Right atrium auricular region (tissue), 2 donors: ENCODE data around the gene CAPZB. TPM values are rescaled to one million over a fixed set of nuclear protein-coding genes. Genes with fewer than 3 reads are reported as not detected.

ENCODE experiments used
- DNase-seq: peaks from one replicate; pipeline ENCODE4 v3.0.0-alpha.2; 2019; ENCODE audit warnings: low spot score
- H3K27ac ChIP-seq, 2 donors: fragments of 200-600 bp; sonication (generic); 1 replicate in 1 of 2; 2 replicates in 1 of 2; pipeline ENCODE4 v1.5.1; 2016 to 2019
- H3K27me3 ChIP-seq, 2 donors: fragments of 200-600 bp; sonication (generic); one replicate each; pipeline versions ENCODE4 v1.5.1 to v1.6.0; 2017 to 2019
- H3K36me3 ChIP-seq: fragments of 200-600 bp; sonication (generic); one replicate; pipeline ENCODE4 v1.5.1; 2016
- H3K4me1 ChIP-seq, 2 donors: fragments of 200-600 bp; sonication (generic); one replicate each; pipeline versions ENCODE4 v1.5.1 to v1.6.0; 2017 to 2019
- H3K4me3 ChIP-seq, 2 donors: fragments of 200-600 bp; sonication (generic); 1 replicate in 1 of 2; 2 replicates in 1 of 2; pipeline ENCODE4 v1.5.1; 2017 to 2019; ENCODE audit warnings: mild to moderate bottlenecking in 1 of 2, moderate library complexity in 1 of 2
- H3K9me3 ChIP-seq, 2 donors: fragments of 200-600 bp; sonication (generic); one replicate each; pipeline ENCODE4 v1.5.1; 2019
- CTCF ChIP-seq, 2 donors: fragments of 200-600 bp; sonication (generic); IDR thresholded peaks; one replicate each; pipeline ENCODE4 v1.5.1; 2019; ENCODE audit warnings: antibody characterized with exemption in 2 of 2
- total RNA-seq, 2 donors: library from RNA; depleted of rRNA; stranded (reverse); fragments of >200 nt; gene quantifications; one replicate each; pipeline ENCODE4 v1.1.0, GENCODE V29; 2016

Gene CAPZB
- total RNA-seq, 2 donors from 2014 or later = 87.8 to 122 TPM

GRCh38 chr1:19348441-19349198 lies 136.7 kb downstream of the CAPZB start:
- no peak overlapping the region for H3K27ac ChIP-seq
- H3K4me3 ChIP-seq = no peak overlapping the region
- H3K36me3 ChIP-seq = peaks cover 57% of the 10 kb centered on the region
- TF ChIP-seq CTCF (IDR thresholded peaks at IDR 0.05) = no peak
- H3K9me3 ChIP-seq = no peaks in the 10 kb centered on the region
- H3K27me3 ChIP-seq = no peaks in the 10 kb centered on the region
- DNase-seq = no peak
- peaks cover 0 to 14% of the 10 kb centered on the region in 2 donors for H3K4me1 ChIP-seq

GRCh38 chr1:19347533-19348172 lies 137.7 kb downstream of the CAPZB start:
- Histone ChIP-seq H3K9me3 (no peaks in the 10 kb centered on the region), H3K36me3 (peaks cover 57% of the 10 kb centered on the region), H3K4me3 (no peak overlapping the region), H3K27me3 (no peaks in the 10 kb centered on the region), H3K4me1 (peaks cover 0 to 14% of the 10 kb centered on the region in 2 donors), H3K27ac (no peak overlapping the region)
- DNase-seq = no peak
- no peak for TF ChIP-seq CTCF (IDR thresholded peaks at IDR 0.05)

- peaks cover 53% of the 10 kb centered on the region for H3K36me3 ChIP-seq
Observed at GRCh38 chr1:19346026-19346425, 139.3 kb downstream of the CAPZB start.

GRCh38 chr1:19345391-19345790 lies 139.9 kb downstream of the CAPZB start:
- Histone ChIP-seq H3K27me3 (no peaks in the 10 kb centered on the region), H3K9me3 (no peaks in the 10 kb centered on the region), H3K27ac (no peak overlapping the region), H3K4me3 (no peak overlapping the region), H3K4me1 (peaks cover 0 to 30% of the 10 kb centered on the region in 2 donors), H3K36me3 (peaks cover 58% of the 10 kb centered on the region)
- no peak for DNase-seq
- no peak for TF ChIP-seq CTCF (IDR thresholded peaks at IDR 0.05)

More at GRCh38 chr1:19346026-19346425, 139.3 kb downstream of the CAPZB start:
- no peak overlapping the region for H3K4me3 ChIP-seq
- H3K27ac ChIP-seq = no peak overlapping the region
- peaks cover 0 to 30% of the 10 kb centered on the region in 2 donors for H3K4me1 ChIP-seq
- H3K27me3 ChIP-seq = no peaks in the 10 kb centered on the region
- no peak for TF ChIP-seq CTCF (IDR thresholded peaks at IDR 0.05)
- DNase-seq = no peak
- H3K9me3 ChIP-seq = no peaks in the 10 kb centered on the region

GRCh38 chr1:19344831-19345230 lies 140.5 kb downstream of the CAPZB start:
- no peaks in the 10 kb centered on the region for H3K9me3 ChIP-seq
- H3K27me3 ChIP-seq = no peaks in the 10 kb centered on the region
- H3K27ac ChIP-seq = no peak overlapping the region
- peaks cover 0 to 30% of the 10 kb centered on the region in 2 donors for H3K4me1 ChIP-seq
- H3K36me3 ChIP-seq = peaks cover 58% of the 10 kb centered on the region
- no peak for DNase-seq
- TF ChIP-seq CTCF (IDR thresholded peaks at IDR 0.05) = no peak
- no peak overlapping the region for H3K4me3 ChIP-seq
